T-cell (primary cell): ENCODE data around the gene GNB2. TPM values are rescaled to one million over a fixed set of nuclear protein-coding genes. Genes with fewer than 3 reads are reported as not detected.
"Not testable (repeated sequence)": the region's sequence is repeated elsewhere in the genome, so short reads cannot be mapped to it uniquely, and the experiment has no call there.

ENCODE experiments used
- ATAC-seq, 4 experiments: fragments of 200-7000 bp in 3 of 4; fragments of 150-1000 bp in 1 of 4; cut with Tn5 transposase; replicated peaks in 1 of 4; 1 replicate in 3 of 4; 2 replicates in 1 of 4; pipeline ENCODE4 v1.10.0; 2021; ENCODE audit warnings: moderate library complexity in 3 of 4, mild to moderate bottlenecking in 2 of 4, moderate number of reproducible peaks in 1 of 4
- CTCF ChIA-PET, 2 donors: fragments of 300-600 bp; sonication (Branson Sonifier 250); formaldehyde crosslinking; loops; one replicate each; lab custom pipeline; 2022; ENCODE audit warnings: antibody characterized with exemption in 2 of 2; lab: Charles Lee
- POLR2A ChIA-PET, 2 donors: fragments of 300-600 bp; sonication (Branson Sonifier 250); formaldehyde crosslinking; loops; one replicate each; lab custom pipeline; 2022; ENCODE audit warnings: antibody characterized with exemption in 2 of 2; lab: Charles Lee
- DNase-seq, 35 experiments: peaks; one replicate each; pipeline versions ENCODE4 v3.0.0 to v3.0.0-alpha.2; 2013 to 2023
- H3K27ac ChIP-seq: one replicate; pipeline ENCODE4 v1.5.1; 2013; ENCODE audit warnings: low read length
- H3K27me3 ChIP-seq, 2 experiments: replicated peaks in 1 of 2; 1 replicate in 1 of 2; 2 replicates in 1 of 2; pipeline versions ENCODE4 v1.6.1 to v1.7.0; 2013; ENCODE audit warnings: low read length in 1 of 2, mixed read lengths in 1 of 2; ENCODE audit not compliant: control insufficient read depth in 2 of 2, insufficient read depth in 2 of 2; ENCODE audit errors: extremely low read depth in 1 of 2
- H3K36me3 ChIP-seq, 2 donors: 1 replicate in 1 of 2; 2 replicates in 1 of 2; pipeline versions ENCODE4 v1.6.1 to v1.7.0; 2013; ENCODE audit warnings: low read length in 1 of 2; ENCODE audit not compliant: control insufficient read depth in 2 of 2, insufficient read depth in 1 of 2; ENCODE audit errors: extremely low read depth in 1 of 2
- H3K4me1 ChIP-seq, 2 experiments: 1 replicate in 1 of 2; 2 replicates in 1 of 2; pipeline versions ENCODE4 v1.6.1 to v1.7.0; 2013; ENCODE audit warnings: low read length in 2 of 2, mixed read lengths in 1 of 2; ENCODE audit not compliant: insufficient read depth in 2 of 2, control insufficient read depth in 1 of 2; ENCODE audit errors: extremely low read depth in 1 of 2
- H3K4me3 ChIP-seq, 2 donors: 1 replicate in 1 of 2; 2 replicates in 1 of 2; pipeline versions ENCODE4 v1.5.1 to v1.7.0; 2013; ENCODE audit warnings: mild to moderate bottlenecking in 2 of 2, low read length in 1 of 2, moderate library complexity in 1 of 2; ENCODE audit not compliant: control insufficient read depth in 1 of 2; ENCODE audit errors: extremely low read depth in 1 of 2
- H3K9me3 ChIP-seq: 2 replicates; pipeline ENCODE4 v1.7.0; 2013
- H3K27ac Mint-ChIP-seq, 2 donors: one replicate each; pipeline ENCODE4 v1.8.0; 2020 to 2021; ENCODE audit warnings: mild to moderate bottlenecking in 2 of 2, mixed read lengths in 2 of 2
- H3K27me3 Mint-ChIP-seq, 2 donors: one replicate each; pipeline ENCODE4 v1.8.0; 2021 to 2022; ENCODE audit warnings: mixed read lengths in 2 of 2
- H3K36me3 Mint-ChIP-seq: one replicate; pipeline ENCODE4 v1.8.0; 2021; ENCODE audit warnings: mixed read lengths
- H3K4me1 Mint-ChIP-seq, 3 donors: one replicate each; pipeline ENCODE4 v1.8.0; 2020 to 2022; ENCODE audit warnings: mixed read lengths in 3 of 3, mild to moderate bottlenecking in 1 of 3
- H3K4me3 Mint-ChIP-seq, 3 donors: one replicate each; pipeline ENCODE4 v1.8.0; 2020 to 2022; ENCODE audit warnings: mild to moderate bottlenecking in 3 of 3, mixed read lengths in 3 of 3, moderate library complexity in 3 of 3
- H3K9me3 Mint-ChIP-seq, 3 donors: one replicate each; pipeline ENCODE4 v1.8.0; 2020 to 2022; ENCODE audit warnings: mixed read lengths in 3 of 3
- WGBS: methylation state at CpG from one replicate; pipeline ENCODE4 v1.1.5; 2013; ENCODE audit warnings: missing lambda C conversion rate; ENCODE audit not compliant: insufficient coverage; 5-methylcytosine and 5-hydroxymethylcytosine counted together
- total RNA-seq, 35 experiments: library from RNA in 6 of 35; stranded (reverse) in 6 of 35; fragments of 120-200 nt in 1 of 35; gene quantifications; one replicate each; pipeline versions ENCODE4 v1.2.1 to v1.2.4 and lab custom pipeline; 2013 to 2026

Gene GNB2
- total RNA-seq, 5 donors from 2014 or later (not counting 1 experiment from before 2014, with no cell fraction given), result 101 to 175 (median 153) TPM

DNA sequence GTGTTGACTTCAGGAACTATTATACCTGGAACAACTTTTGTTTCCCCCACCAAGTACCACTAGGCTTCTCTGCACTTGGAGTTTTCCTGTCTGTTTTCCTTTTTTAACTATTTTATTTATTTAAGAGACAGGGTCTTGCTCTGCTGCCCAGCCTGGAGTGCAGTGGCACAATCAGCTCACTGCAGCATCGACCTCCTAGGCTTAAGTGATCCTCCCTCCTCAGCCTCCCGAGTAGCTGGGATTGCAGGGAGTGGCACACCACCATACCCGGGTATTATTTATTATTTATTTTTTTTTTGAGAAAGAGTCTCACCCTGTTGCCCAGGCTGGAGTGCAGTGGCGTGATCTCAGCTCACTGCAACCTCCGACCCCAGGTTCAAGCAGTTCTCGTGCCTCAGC lies 22.6 kb downstream of the GNB2 start:
- DNase-seq, result no peak
- Mint-ChIP-seq H3K9me3 (no peaks in the 10 kb centered on the region), H3K27me3 (peaks cover 0 to 2% of the 10 kb centered on the region in 2 donors), H3K27ac (peak overlapping the region in 1 of 2 donors; percentile 66), H3K4me3 (peak overlapping the region; percentile 47 to 78 (median 73)), H3K36me3 (no peaks in the 10 kb centered on the region), H3K4me1 (peaks cover 23 to 30% (median 28%) of the 10 kb centered on the region in 3 donors)
- no peaks in the 10 kb centered on the region for H3K36me3 ChIP-seq
- no peak overlapping the region for H3K27ac ChIP-seq
- ChIA-PET CTCF (interaction anchor here (0.5 to 2.4 kb wide), 4 partner anchors 9 to 156 kb away, joined by 3 to 11 read pairs (median 4); partner anchors contain the start of genes POP7 (in 1 of the 2) and SLC12A9 (in 1 of the 2)), POLR2A (no interaction called here)
- ATAC-seq, result no peak
- H3K9me3 ChIP-seq, result no peaks in the 10 kb centered on the region
- no CpG with 5 or more reads among the region's 6 CpGs for WGBS
- no peak overlapping the region for H3K4me3 ChIP-seq
- H3K4me1 ChIP-seq, result peaks cover 15 to 36% of the 10 kb centered on the region in 2 experiments
- H3K27me3 ChIP-seq, result peaks cover 0 to 7% of the 10 kb centered on the region in 2 experiments

GRCh38 chr7:100699018-100699417 lies 25.5 kb downstream of the GNB2 start:
- H3K36me3 ChIP-seq, result no peaks in the 10 kb centered on the region
- no peaks in the 10 kb centered on the region for H3K9me3 ChIP-seq
- POLR2A ChIA-PET, result no interaction called here
- H3K4me1 ChIP-seq, result peaks cover 0 to 12% of the 10 kb centered on the region in 2 experiments
- 92% methylated on average over 4 of the region's 6 CpGs for WGBS
- no peak overlapping the region for H3K4me3 Mint-ChIP-seq
- no peaks in the 10 kb centered on the region for H3K9me3 Mint-ChIP-seq
- CTCF ChIA-PET, result interaction anchor here (0.5 to 0.7 kb wide), 3 partner anchors 37 to 491 kb away, joined by 3 to 11 read pairs (median 5); no protein-coding TSS in a partner anchor
- no peak overlapping the region for H3K4me3 ChIP-seq
- no peak for ATAC-seq
- DNase-seq, result no peak
- H3K4me1 Mint-ChIP-seq, result peaks cover 3 to 8% (median 7%) of the 10 kb centered on the region in 3 donors
- H3K27ac ChIP-seq, result no peak overlapping the region
- H3K27ac Mint-ChIP-seq, result no peak overlapping the region
- H3K36me3 Mint-ChIP-seq, result no peaks in the 10 kb centered on the region
- peaks cover 0 to 7% of the 10 kb centered on the region in 2 experiments for H3K27me3 ChIP-seq
- H3K27me3 Mint-ChIP-seq, result peaks cover 0 to 2% of the 10 kb centered on the region in 2 donors

DNA sequence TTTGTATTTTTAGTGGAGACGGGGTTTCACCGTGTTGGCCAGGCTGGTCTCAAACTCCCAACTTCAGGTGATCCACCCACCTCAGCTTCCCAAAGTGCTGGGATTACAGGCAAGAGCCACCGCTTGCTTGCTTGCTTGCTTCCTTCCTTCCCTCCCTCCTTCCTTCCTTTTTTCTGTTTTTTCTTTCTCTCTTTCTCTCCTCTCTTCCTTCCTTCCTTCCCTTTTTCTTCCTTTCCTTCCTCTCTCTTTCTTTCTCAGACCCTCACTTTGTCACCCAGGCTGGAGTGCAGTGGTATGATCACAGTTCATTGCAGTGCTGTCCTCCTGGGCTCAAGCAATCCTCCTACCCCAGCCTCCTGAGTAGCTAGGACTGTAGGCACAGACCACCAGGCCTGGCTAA lies 27.5 kb downstream of the GNB2 start:
- peaks cover 2 to 11% of the 10 kb centered on the region in 2 experiments for H3K4me1 ChIP-seq
- H3K27ac ChIP-seq, H3K4me3 ChIP-seq, H3K36me3 ChIP-seq, H3K4me1 Mint-ChIP-seq, ATAC-seq, POLR2A ChIA-PET, DNase-seq, H3K9me3 Mint-ChIP-seq, H3K27ac Mint-ChIP-seq, H3K27me3 Mint-ChIP-seq, H3K27me3 ChIP-seq, H3K4me3 Mint-ChIP-seq, H3K36me3 Mint-ChIP-seq, H3K9me3 ChIP-seq: not testable (repeated sequence)
- 80% methylated on average over 2 of the region's 3 CpGs for WGBS
- CTCF ChIA-PET, result interaction anchor here (0.5 to 0.9 kb wide), 4 partner anchors 10 to 151 kb away, joined by 3 to 6 read pairs (median 3); partner anchors contain the start of gene SLC12A9 (in 1 of the 2)

DNA sequence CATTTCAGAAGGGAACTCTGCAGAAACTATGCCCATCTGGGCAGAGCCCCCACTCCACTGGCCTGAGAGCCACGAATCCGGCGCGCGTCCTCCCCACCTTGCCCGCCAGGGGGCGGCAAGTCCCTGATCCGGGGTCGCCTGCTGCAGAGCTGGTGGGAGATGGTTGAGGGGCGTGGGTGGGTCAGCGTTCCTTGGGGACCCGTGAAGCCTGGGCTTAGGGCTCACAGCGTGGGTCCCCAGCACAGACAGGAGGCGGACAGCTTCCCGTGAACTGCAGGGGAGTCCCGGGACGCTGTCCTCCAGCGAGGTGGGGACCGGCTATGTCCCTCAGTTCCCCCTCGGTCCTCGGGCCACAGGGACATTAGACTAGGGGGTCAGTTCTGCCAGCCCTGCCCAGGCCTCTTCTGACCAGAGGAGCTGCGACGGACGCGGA lies 31.8 kb downstream of the GNB2 start:
- peaks cover 14 to 19% (median 19%) of the 10 kb centered on the region in 3 donors for H3K4me1 Mint-ChIP-seq
- under 1% methylated on average over 18 of the region's 25 CpGs for WGBS
- peak overlapping the region; percentile 87 to 100 for H3K4me3 ChIP-seq

DNA sequence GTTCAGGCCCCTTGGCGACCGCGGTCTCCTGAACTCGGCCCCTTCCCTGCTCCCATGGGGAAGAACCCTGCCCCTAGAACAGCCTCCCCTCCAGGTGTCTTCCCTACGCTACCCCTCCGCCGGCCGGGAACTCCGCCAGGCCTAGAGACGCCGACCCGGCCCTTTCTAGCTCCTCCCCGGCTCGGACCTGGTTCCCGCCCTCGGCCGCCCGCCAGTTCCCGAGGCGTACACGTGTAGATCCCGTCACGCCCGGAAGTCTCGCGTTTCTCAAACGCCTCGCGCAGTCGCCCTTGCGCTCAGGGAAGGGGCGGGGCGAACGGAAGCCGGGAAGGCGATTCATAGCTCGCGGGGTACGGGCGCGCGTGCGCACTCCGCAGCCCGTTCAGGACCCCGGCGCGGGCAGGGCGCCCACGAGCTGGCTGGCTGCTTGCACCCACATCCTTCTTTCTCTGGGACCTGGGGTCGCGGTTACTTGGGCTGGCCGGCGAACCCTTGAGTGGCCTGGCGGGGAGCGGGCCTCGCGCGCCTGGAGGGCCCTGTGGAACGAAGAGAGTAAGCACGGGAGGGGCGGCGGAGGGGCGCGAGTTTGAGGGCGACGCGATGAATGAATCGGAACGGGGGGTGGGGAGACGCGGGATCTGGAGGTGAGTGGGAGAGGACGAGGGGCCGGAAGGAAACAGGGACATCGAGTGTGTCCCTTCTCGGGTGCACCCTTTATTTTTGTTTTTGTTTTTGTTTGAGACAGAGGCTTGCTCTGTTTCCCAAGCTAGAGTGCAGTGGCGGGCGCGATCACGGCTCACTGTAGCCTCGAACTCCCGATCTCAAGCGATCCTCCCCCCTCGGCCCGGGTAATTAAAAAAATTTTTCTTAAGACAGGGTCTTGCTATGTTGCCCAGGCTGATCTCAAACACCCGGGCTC lies 32.5 kb downstream of the GNB2 start, which contains the start of gene POP7:
Gene POP7, plus strand, starts transcription at position 369 of the 919 bp plus-strand sequence. CDS start 710 bp downstream, outside the sequence.
- Mint-ChIP-seq H3K4me1 (peaks cover 14 to 19% (median 19%) of the 10 kb centered on the region in 3 donors), H3K27ac (peak within 1 kb of the TSS; percentile 90 to 94), H3K4me3 (peak within 1 kb of the TSS; percentile 88 to 95 (median 92)), H3K27me3 (no peaks in the 10 kb centered on the region), H3K36me3 (no peaks in the 10 kb centered on the region), H3K9me3 (no peaks in the 10 kb centered on the region)
- Histone ChIP-seq H3K9me3 (no peaks in the 10 kb centered on the region), H3K27ac (peak within 1 kb of the TSS; percentile 83), H3K36me3 (peaks cover 0 to 8% of the 10 kb centered on the region in 2 donors), H3K4me3 (peak within 1 kb of the TSS; percentile 87 to 100), H3K27me3 (peaks cover 0 to 1% of the 10 kb centered on the region in 2 experiments), H3K4me1 (peaks cover 5 to 25% of the 10 kb centered on the region in 2 experiments)
- ChIA-PET CTCF (interaction anchor here (0.5 to 2.3 kb wide), 36 partner anchors 10 to 512 kb away, joined by 3 to 23 read pairs (median 5); partner anchors contain the start of genes SLC12A9 (in 2 of the 2), AGFG2 (in 1 of the 2), FBXO24 (in 1 of the 2) and GIGYF1 (in 1 of the 2)), POLR2A (interaction anchor here in 1 of 2 donors (0.7 to 1.5 kb wide), 3 partner anchors 94 to 198 kb away, joined by 3 to 4 read pairs (median 3); partner anchors contain the start of genes MOSPD3 and SLC12A9)
- ATAC-seq, result peak; percentile 96 to 98 (median 96)
- WGBS, result under 1% methylated on average over 71 of the region's 86 CpGs
- peak; percentile 93 to 99 (median 97) for DNase-seq

More for the DNA sequence above, 31.8 kb downstream of the GNB2 start:
- H3K36me3 ChIP-seq, result peaks cover 0 to 8% of the 10 kb centered on the region in 2 donors
- H3K9me3 ChIP-seq, result no peaks in the 10 kb centered on the region
- H3K4me1 ChIP-seq, result peaks cover 5 to 25% of the 10 kb centered on the region in 2 experiments
- H3K27me3 ChIP-seq, result peaks cover 0 to 3% of the 10 kb centered on the region in 2 experiments
- ATAC-seq, result peak; percentile 59 to 69 (median 64)
- peak overlapping the region; percentile 88 to 95 (median 92) for H3K4me3 Mint-ChIP-seq
- H3K9me3 Mint-ChIP-seq, result no peaks in the 10 kb centered on the region
- no peaks in the 10 kb centered on the region for H3K27me3 Mint-ChIP-seq
- peak overlapping the region; percentile 83 for H3K27ac ChIP-seq
- peak; percentile 32 to 82 (median 62) for DNase-seq
- POLR2A ChIA-PET, result interaction anchor here in 1 of 2 donors (0.7 to 1.5 kb wide), 3 partner anchors 93 to 199 kb away, joined by 3 to 4 read pairs (median 3); partner anchors contain the start of genes MOSPD3 and SLC12A9
- H3K27ac Mint-ChIP-seq, result peak overlapping the region; percentile 66 to 94
- no peaks in the 10 kb centered on the region for H3K36me3 Mint-ChIP-seq
- CTCF ChIA-PET, result interaction anchor here (0.5 to 2.3 kb wide), 35 partner anchors 9 to 513 kb away, joined by 3 to 23 read pairs (median 4); partner anchors contain the start of genes SLC12A9 (in 2 of the 2), AGFG2 (in 1 of the 2), FBXO24 (in 1 of the 2) and GIGYF1 (in 1 of the 2)
